HG03432 (cell line): ENCODE measurements around the gene EGLN3.

Source experiments
- ATAC-seq: cut with Tn5 transposase; IDR thresholded peaks from one replicate; pipeline ENCODE4 v1.9.1; 2021; ENCODE audit warnings: mild to moderate bottlenecking, moderate library complexity; ENCODE audit not compliant: unreplicated experiment

The EGLN3 gene

DNA sequence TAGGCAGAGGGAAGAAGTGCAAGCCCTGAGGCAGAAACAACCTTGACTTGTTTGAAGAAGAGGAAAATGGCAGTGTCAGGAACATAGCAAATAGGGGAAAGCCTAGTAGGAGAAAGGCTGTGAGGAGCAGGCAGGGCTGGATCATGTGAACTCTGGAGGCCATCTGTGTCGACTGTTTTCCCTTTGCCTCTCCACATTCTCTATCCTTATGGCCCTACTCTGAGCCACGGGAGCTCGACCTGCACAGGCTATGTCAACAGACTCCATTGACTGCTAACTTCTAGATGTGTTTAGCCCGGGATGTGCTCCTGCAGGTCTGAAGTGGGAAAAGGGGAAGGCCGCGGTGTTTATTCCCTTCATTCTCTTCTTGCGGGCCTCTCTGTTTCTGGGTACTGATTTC, 35.2 kb downstream of the EGLN3 start:
- ATAC-seq, result no peak

DNA sequence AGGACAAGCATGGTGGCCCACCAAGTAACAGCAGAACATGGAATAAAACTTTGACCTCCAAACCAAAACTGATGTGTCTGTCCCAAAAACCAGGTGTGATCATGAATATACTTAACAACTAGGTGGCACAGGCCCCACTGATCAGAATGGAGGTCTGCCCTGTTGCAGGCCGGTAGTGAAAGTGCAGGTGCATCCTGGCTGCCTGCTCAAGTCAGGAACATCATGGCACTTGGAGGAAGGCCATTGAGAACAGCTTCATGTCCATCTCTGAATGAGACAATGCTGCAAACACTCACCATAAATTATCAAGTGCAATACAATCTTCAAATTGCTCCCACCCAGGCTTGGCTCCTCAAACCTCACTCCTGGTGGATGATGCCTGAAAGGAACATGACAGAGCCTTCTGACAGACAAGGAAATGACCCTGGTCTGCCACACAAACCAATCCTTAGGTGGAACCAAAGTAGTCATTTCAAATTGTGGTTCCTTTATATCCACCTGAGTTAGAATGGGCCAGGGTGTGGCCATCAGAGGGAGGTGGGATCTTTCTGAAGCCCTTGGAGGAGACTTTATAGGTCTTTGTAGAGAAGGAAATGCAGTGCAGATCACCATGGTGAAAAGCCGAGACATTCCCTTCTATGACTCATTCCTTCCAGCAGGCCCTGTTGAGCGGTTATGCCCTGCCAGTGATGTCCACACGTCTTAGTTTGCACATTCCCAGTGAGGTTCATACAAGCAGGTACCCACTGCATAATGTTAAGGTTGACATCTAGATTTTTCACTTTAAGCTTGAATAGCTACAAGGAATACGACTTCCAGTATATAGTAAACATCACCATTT, 36.0 kb downstream of the EGLN3 start:
- ATAC-seq, result no peak

DNA sequence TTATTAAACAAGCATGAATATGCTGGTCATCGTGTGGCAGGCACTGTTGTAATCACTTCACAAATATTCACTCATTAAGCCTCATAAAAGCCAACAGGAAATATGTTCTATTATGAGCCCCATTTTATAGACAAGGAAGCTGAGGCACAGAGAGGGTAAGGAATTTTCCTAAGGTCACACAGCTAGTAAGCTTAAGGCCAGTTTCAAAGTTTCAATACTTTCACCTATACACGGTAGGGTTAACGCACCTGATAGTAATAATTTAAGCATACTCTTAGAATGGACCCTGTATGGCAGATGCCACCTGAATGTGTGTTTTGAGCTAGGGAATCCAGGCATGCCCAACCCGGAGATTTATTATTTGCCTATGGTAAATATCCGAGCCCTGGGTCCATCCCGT, 39.8 kb downstream of the EGLN3 start:
- no peak for ATAC-seq

DNA sequence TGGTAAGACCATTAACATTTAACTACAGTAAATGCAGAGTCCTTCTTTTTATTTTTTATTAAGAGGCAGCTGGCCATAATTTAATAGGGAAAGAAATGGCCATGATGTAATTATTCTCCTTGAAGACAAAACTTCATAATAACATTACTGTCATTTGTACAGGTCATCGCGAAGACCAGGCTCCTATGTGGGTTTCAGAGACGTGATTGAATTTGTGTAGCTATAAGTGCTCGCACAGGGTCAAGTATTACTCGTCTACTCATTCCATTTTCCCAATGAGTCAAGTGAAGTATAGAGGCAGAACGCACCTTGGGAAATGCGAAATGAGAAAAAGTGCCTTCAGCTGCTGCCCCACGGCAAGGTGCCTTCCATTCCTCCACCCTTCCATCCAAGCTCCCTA, 40.4 kb downstream of the EGLN3 start:
- ATAC-seq, result no peak

DNA sequence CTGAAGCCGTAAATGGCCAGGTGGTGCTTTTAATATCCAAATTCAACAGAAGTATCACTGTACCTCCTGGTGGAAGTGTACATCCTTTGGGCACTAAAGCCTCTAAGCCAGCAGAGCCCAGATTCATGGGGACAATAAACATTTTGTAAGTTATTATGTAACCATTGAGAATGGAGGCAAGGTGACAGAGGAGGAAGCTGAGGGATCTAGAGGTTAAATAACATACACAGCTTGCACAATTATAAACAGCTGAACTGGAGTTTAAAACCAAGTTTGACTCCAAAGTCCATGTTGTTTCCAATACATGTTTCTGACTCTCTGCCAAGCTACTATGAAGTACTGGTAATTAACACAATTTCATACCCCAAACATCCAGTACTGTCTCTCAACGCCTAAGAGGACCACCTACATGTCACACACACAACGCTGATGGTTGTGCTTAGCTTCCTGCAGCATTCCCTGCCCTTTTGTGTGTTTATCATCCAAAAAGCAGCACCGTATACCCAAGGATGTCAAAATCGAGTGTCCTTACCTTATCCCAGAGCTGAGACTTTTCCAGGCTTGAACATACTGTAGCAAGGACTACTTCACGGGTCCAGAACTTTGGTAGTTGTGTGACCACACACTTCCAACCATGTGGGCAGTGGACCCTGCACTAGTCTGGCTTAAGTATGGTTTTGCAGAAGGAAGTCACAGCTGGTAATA, 41.3 kb downstream of the EGLN3 start:
- ATAC-seq, result no peak

DNA sequence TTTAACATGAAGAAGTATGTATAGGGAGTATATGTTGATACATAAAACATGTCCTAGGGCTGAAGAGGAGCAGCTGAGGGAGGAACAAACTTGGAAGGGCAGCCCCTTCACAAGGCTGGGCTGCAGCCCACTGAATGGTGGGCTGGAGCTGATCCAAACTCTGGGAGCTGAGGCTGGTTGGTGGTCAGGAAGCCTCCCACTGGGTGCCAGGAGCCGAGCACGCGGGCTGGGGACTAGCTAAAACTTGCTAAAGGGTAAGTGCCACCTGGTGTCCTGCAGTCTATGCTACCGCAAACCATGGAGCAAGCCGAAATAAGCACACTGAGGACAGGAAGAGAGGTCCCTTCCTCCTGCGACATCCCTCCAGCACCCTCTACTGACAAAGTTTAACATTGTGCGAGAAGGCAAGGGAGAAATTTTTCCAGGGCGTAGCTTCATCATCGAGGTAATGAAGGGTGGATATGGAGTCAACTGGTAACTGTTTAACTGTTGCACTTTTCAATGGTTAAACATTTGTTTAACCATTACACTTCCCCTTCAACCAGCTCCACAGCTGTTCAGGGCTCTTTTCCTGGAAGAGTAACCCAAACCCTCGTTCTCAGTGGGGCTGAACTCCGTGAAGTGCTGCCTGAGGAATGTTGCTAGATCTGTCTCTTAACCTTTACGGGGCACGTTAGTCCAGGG, 42.2 kb downstream of the EGLN3 start:
- no peak for ATAC-seq

DNA sequence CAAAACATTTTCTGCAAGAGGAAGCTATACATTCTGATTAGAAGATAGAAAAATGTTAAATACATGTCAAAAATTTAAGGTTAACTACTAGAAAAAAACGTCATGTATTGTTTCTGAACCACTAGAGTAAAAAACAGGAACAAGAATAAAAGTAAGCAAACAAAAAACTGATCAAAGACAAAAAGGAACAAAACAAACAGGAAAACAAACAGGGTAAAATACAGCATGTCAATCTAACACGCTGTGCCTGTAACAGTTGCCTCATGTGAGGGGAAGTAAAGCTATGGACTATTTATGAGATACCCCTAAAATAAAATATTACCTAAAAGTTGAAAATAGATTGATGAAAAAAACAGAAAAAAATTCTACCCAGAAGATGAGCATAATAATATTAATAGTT, 43.9 kb downstream of the EGLN3 start:
- no peak for ATAC-seq

DNA sequence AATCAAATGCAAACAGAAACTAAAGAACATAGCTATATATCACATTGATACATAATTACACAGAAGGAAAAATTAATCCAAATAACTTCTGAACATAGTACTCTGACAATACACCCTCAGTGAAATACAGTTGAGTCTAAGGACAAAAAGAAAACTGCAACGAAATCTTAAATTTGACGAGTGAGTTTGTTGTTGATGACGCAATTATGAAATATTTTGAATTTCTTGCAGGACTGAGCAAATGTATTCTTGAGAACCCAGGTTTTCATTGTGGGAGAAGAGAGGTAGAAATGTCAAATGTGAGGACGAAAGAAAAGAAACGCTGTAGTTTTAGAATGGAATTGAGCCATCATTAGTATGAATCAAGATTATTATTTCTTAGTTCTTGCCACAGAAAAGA, 46.3 kb downstream of the EGLN3 start:
- ATAC-seq, result no peak

DNA sequence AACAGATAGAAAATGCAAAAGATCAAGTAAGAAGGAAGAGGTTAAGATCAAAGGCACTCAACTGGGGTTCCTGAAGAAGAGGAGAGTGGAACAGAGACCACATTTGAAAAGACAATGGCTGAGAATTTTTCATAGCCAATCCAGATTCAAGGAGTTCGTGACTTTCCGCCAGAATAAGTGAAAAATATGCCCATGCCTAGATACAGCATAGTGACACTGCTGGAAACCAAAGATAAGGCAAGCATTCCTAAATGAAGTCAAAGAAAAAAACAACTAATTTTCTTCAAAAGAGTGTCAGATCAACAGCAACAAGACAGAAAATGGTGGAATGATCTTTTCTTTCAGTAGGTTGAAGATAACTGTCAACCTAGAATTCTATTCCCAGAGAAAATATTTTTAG, 47.5 kb downstream of the EGLN3 start:
- ATAC-seq, result no peak

DNA sequence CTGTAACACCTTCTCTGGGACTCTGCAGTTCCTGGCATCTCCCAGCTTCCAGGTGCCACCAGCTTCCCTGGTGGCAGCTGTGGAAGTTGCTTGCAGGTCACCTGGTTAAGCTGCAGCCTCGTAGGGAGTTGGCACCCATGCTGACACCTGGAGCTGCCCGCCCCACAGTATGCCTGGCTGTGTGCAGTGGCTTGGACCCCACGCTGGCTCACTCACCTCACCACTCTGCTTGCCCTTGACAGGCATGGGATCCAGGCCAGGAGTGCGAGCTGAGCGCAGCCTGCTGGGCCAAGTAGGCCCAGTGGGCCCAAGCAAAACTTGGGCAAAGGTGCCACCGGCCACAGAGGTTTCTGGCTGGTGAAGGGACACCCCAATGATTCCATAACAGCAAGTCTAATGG, 48.5 kb downstream of the EGLN3 start:
- no peak for ATAC-seq

DNA sequence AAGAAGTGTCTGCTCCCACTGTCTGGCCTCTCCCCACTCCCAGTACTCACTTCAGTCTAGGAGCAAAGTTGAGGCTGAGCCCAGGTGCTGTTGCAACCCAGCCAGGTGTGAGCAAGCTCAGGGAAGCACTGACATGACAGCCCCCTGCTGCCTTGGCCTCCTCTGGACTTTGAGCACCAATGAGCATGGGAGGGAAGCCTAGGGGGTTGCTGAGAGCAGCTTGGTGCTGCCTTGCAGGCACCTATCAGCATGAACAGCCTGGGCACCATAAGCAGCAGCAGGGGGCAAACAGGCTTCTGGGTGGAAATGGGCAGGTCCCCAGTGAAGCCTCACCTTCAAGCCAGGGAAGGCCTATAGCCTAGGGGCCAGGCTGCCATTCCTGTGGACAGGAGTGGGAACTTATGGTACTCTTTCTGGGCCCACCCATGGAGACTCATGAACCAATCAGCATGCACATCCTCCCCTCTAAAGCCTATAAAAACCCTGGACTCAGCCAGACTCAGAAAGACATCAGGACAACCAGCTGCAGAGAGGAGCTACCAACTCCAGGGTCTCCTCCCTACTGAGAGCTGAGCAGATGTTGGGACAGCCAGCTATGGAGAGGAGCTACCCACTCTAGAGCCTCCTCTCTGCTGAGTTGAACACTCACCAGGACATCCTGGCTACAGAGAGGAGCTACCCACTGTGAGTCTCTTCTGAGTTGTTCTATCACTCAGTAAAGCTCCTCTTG, 49.3 kb downstream of the EGLN3 start:
- ATAC-seq, result no peak

DNA sequence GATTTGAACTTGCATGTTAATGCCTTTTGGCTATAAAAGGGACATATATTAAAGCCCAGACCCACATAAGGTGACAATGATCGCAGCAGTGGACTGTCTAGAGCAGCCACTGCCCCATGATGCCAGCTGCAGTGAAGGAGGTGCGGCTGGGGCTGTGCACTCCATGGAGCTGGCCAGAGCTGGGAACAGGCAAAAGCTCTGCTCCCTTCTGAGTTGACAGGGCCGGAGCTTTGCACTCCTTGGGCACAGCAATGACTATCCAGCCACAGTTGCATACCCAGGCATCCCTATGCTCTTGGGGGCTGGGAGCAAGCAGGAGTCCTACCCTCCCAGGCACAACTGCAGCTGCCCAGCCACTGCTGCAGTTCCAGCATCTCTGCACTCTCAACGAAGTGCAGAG, 50.2 kb downstream of the EGLN3 start:
- ATAC-seq, result no peak

DNA sequence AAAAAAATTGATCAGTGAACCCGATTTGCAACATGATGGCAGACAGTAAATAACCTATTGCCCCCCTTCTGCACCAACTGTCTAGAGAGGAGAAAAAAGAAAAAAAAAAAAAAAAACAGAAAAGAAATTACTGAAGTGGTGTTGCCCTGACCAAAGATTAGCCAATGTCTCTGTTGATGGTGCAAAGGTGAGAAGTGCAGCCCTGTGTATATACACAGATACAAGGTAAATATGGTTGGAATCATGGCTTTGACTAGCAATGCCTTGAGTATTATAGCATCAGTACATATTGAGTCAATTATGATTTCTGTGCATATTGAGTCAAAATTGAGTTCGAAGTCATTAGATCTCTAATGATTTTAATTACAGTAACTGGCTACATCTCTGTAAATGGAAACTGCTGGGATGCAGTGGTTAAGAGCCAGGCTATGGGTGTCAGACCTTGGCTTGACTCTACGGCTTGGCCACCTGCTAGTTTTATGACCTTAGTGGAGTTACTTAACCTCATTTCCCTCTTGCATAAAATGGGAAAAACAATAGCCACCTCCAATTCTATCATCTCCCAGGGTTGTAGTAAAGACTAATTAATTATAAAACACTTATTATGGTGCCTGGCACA, 51.0 kb downstream of the EGLN3 start:
- no peak for ATAC-seq

DNA sequence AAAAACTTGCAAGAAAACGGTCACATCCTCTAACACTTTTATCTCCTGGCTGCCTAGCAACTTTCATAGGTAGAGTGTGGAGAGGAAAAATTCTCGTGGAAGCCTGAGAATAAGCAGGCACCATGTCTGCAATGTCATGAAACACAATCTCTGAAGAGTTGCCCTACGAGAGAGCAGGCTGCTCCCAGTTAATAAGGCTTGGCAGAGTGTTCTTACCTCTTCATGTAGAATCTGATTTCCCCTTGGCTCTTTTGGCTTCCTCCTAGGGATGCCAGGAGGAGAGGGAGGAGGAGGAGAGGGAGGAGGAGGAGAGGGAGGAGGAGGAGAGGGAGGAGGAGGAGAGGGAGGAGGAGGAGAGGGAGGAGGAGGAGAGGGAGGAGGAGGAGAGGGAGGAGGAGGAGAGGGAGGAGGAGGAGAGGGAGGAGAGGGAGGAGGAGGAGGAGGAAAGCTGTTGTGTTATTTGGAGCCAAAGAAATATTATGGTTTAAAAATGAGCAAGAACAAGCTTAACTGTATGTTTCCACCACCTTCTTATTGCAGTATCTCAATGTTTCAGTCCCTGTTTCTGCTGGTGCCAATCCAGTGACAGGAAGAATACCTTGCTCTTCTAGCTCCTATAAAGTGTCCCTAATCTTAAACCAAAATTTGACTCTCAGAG, 52.9 kb downstream of the EGLN3 start:
- no peak for ATAC-seq

DNA sequence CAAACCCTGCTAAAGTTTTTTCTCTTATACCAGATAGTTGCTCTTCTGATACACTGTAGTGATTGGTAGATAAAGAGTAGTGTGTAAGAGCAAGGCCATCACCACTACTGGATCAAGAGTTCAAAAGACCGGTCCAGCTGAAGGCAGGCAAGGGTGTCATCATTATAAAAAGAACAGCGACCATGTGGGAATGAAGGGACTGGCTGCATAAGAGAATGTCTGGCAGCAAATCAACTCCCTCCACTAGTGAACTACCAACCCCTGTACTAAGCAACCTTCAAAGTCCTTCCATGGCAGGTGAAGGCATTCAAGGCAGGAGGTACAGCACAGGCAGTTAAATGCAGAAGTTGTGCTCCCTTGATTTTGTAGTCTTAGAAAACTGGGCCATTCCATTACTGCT, 53.5 kb downstream of the EGLN3 start:
- ATAC-seq, result no peak

DNA sequence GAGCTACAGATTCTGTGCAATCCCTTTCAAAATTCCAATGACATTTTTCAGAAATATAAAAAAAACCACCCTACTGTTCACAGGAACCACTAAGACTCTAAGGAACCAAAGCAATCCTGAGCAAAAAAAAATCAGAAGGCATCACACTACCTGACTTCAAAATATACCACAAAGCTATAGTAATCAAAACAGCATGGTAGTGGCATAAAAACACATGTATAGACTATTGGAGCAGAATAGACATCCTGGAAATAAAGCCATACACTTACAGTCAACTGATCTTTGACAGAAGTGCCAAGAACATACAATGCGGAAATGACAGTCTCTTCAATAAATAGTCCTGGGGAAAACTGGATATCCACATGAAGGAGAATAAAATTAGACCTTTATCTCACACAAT, 56.5 kb downstream of the EGLN3 start:
- ATAC-seq, result no peak

DNA sequence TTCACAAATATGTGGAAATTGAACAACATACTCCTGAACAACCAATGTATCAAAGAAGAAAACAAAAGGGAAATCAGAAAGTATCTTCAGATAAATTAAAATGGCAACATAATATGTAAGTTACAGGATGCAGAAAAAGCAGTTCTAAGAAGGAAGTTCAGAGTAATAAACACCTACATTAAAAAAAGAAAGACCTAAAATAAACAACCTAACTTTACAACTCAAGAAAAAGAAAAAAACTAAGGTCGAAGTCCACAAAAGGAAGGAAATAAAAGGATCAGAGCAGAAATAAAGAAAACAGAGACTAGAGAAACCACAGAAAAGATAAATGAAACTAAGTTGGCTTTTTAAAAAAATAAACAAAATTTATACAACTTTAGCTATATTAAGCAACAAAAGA, 59.2 kb downstream of the EGLN3 start:
- no peak for ATAC-seq

DNA sequence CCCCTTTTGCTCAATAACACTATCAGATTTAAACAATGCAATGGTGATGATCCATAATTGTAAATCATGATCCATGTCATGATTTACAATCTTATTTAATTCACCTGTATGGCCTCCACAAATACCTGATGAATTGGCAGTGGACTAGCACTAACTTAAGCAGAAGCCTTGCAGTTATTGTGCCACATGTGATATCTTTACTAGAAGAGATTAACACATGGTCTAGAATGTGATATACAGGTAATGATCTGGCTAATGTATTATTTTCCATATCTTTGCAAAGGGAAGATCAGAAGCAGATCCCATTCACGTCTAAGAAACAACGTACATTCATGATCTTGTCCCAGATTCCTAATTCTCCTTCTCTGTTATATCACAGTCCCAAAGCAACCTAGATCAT, 66.0 kb downstream of the EGLN3 start:
- no peak for ATAC-seq

DNA sequence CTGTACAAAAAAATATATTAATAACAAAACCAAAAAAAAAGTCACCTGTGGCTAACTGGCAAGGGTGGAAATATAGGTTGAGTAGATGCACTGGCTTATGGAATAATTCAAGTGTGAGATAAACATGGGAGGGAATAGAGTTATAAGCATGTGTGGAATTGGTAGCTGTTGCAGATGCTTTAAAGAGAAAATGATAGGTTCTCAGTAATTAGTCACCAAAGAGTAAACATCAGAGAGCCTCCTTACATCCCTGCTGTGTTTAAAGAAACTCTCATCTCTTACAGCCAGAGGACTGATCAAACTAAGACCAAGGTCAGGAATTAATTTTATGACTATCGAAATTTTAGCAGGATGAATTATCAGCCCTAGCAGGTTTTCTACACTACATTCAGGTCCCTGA, 70.5 kb downstream of the EGLN3 start:
- ATAC-seq, result no peak

DNA sequence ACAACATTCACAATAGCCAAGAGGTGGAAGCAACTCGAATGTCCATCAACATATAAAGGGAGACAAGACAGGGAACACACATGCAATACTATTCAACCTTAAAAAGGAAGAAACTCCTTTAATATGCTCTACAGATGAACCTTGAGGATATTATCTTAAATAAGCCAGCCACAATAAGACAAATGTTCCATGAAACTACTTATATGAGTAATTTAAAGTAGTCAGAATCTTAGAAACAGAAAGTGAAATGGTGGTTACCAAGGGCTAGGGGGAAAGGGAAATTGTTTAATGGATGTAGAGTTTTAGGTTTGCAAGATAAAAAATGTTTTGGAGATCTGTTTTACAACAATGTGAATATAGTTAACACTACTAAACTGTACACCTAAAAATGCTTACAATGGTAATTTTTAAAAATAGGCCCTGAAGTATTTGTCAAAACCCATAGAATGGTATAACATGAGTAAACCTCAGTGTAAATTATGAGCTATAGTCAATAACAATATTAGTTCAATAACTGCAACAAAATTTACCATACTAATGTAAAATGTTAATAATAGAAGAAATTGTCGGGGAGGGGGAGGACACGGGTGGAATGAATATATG, 71.1 kb downstream of the EGLN3 start:
- ATAC-seq, result peak; percentile 48
